ENCODE data around the gene CLASP1. TPM values are rescaled to one million over a fixed set of nuclear protein-coding genes. Genes with fewer than 3 reads are reported as not detected.

The CLASP1 gene
- total and polyA plus RNA-seq, 2 experiments from 2014 or later = 16.6 to 56.3 TPM

- TF ChIP-seq EZH2 (IDR thresholded peaks at IDR 0.05; ENCODE audit: low read depth, unreplicated experiment) (no peak), CREB1 (CRISPR knock-in tag; IDR thresholded peaks at IDR 0.05; ENCODE audit: low read depth) (no peak), JUNB (IDR thresholded peaks at IDR 0.05; ENCODE audit: unreplicated experiment) (no peak), REST (IDR thresholded peaks at IDR 0.05; ENCODE audit: unreplicated experiment) (no peak), ZNF114 (CRISPR knock-in tag; IDR thresholded peaks at IDR 0.05) (no peak), STAT1 (IDR thresholded peaks at IDR 0.05; ENCODE audit: unreplicated experiment) (no peak)
Observed at GRCh38 chr2:121304941-121305340, 344.3 kb downstream of the CLASP1 start (continued).

- H3F3A ChIP-seq (replicated peaks; ENCODE audit: low read depth) = no peaks in the 10 kb centered on the region
- H4K20me1 ChIP-seq (replicated peaks; ENCODE audit: insufficient read depth) = no peaks in the 10 kb centered on the region
- H3K27me3 Mint-ChIP-seq (ENCODE audit: insufficient read depth, low read depth, poor library complexity) = peaks cover 2% of the 10 kb centered on the region
- no peak overlapping the region for H3K4me3 ChIP-seq
- H3K36me3 ChIP-seq (ENCODE audit: insufficient read depth) = no peaks in the 10 kb centered on the region
- 0 out of 2 replicates have a peak, but pooled peaks cover 7% of the 10 kb centered on the region for H3K9me2 ChIP-seq (ENCODE audit: insufficient read depth)
- H3K36me3 Mint-ChIP-seq (ENCODE audit: low read depth) = no peaks in the 10 kb centered on the region
- no peak overlapping the region for H3K27ac Mint-ChIP-seq
- no peak for DNase-seq (ENCODE audit: low spot score)
- H3K4me2 ChIP-seq = no peak overlapping the region
- H3K4me3 Mint-ChIP-seq = no peak overlapping the region
- H3K9me3 Mint-ChIP-seq = no peaks in the 10 kb centered on the region
- no peaks in the 10 kb centered on the region for H3K4me1 Mint-ChIP-seq
- H3K27ac ChIP-seq (ENCODE audit: low read depth) = no peak overlapping the region
- no peaks in the 10 kb centered on the region for H3K4me1 ChIP-seq (ENCODE audit: insufficient read depth)
- no peak for ATAC-seq
- H3K27me3 ChIP-seq (ENCODE audit: insufficient read depth) = no peaks in the 10 kb centered on the region
- H2AFZ ChIP-seq = no peak overlapping the region
- H3K79me2 ChIP-seq (replicated peaks; ENCODE audit: insufficient read depth) = no peaks in the 10 kb centered on the region
- TF ChIP-seq ZNF114 (CRISPR knock-in tag; IDR thresholded peaks at IDR 0.05) = no peak
- no peak for TF ChIP-seq REST (IDR thresholded peaks at IDR 0.05; ENCODE audit: unreplicated experiment)
- no peak for TF ChIP-seq POLR2AphosphoS5 (IDR thresholded peaks at IDR 0.05; ENCODE audit: low read depth)
- TF ChIP-seq ZNF462 (CRISPR knock-in tag; IDR thresholded peaks at IDR 0.05) = no peak
- no peak for TF ChIP-seq EZH2phosphoT487 (IDR thresholded peaks at IDR 0.05; ENCODE audit: unreplicated experiment)
- TF ChIP-seq ETS1 (IDR thresholded peaks at IDR 0.05) = no peak
Observed at GRCh38 chr2:121303531-121304263, 345.6 kb downstream of the CLASP1 start.
